GM12878 (cell line): ENCODE measurements around the gene APCDD1. TPM values are rescaled to one million over a fixed set of nuclear protein-coding genes. Genes with fewer than 3 reads are reported as not detected.
"Not testable (repeated sequence)": the region's sequence is repeated elsewhere in the genome, so short reads cannot be mapped to it uniquely, and the experiment has no call there.

Experiments
- ATAC-seq: fragments of 200-7000 bp; cut with Tn5 transposase; 3 replicates; pipeline ENCODE4 v1.9.1; 2020; ENCODE audit warnings: mild to moderate bottlenecking, moderate library complexity
- BruUV-seq: library from RNA; stranded (reverse); fragments of 400-500 nt; replicated peaks from 2 replicates; lab custom pipeline; 2021; lab: Mats Ljungman, UMichigan
- CTCF ChIA-PET: fragments of 300-600 bp; sonication (Branson Sonifier 250); formaldehyde crosslinking; extraction: SDS; loops from one replicate; lab custom pipeline; 2021; ENCODE audit warnings: inconsistent platforms; lab: Yijun Ruan, JAX
- POLR2A ChIA-PET: fragments of 350-600 bp; formaldehyde crosslinking; extraction: SDS; loops from one replicate; lab custom pipeline; 2021; ENCODE audit warnings: inconsistent platforms; lab: Charles Lee
- RAD21 ChIA-PET: fragments of 300-600 bp; sonication (Branson Sonifier 250); formaldehyde crosslinking; loops from one replicate; lab custom pipeline; 2023; ENCODE audit warnings: antibody characterized with exemption; ENCODE audit not compliant: unreplicated experiment; lab: Charles Lee
- SMC1A ChIA-PET: fragments of 300-600 bp; sonication (Branson Sonifier 250); formaldehyde crosslinking; loops from one replicate; lab custom pipeline; 2023; ENCODE audit not compliant: unreplicated experiment, uncharacterized antibody; lab: Charles Lee
- DNase-seq: peaks from one replicate; pipeline ENCODE4 v3.0.0-alpha.2; 2011; ENCODE audit warnings: low read depth, low spot score
- FAIRE-seq: peaks from 3 replicates; lab custom pipeline; 2011; peaks lifted over from hg19 to GRCh38; lab: Jason Lieb, UNC
- H2AFZ ChIP-seq: 2 replicates; pipeline ENCODE4 v1.6.0; 2011; ENCODE audit warnings: low read depth, low read length, control low read depth; ENCODE audit not compliant: control insufficient read depth
- H3K27ac ChIP-seq: 2 replicates; pipeline ENCODE4 v1.5.1; 2011; ENCODE audit warnings: control low read depth; ENCODE audit not compliant: control insufficient read depth, insufficient read depth
- H3K27me3 ChIP-seq, 2 experiments: replicated peaks in 1 of 2; 2 replicates each; pipeline versions ENCODE4 v1.6.0 to v1.6.1; 2011; ENCODE audit warnings: low read length in 1 of 2; ENCODE audit not compliant: control insufficient read depth in 2 of 2, insufficient read depth in 2 of 2
- H3K36me3 ChIP-seq, 2 experiments: 2 replicates each; pipeline ENCODE4 v1.5.1; 2011; ENCODE audit warnings: low read length in 1 of 2; ENCODE audit not compliant: control insufficient read depth in 2 of 2, insufficient read depth in 2 of 2
- H3K4me1 ChIP-seq: 2 replicates; pipeline ENCODE4 v1.6.1; 2011; ENCODE audit warnings: mild to moderate bottlenecking, low read length, moderate library complexity, mixed read lengths; ENCODE audit not compliant: control insufficient read depth, insufficient read depth
- H3K4me2 ChIP-seq: 2 replicates; pipeline ENCODE4 v1.6.0; 2011; ENCODE audit warnings: control low read depth; ENCODE audit not compliant: control insufficient read depth, insufficient read depth
- H3K4me3 ChIP-seq: fragments of 200-600 bp; sonication (generic); 2 replicates; pipeline ENCODE4 v1.5.1; 2016
- H3K79me2 ChIP-seq: 2 replicates; pipeline ENCODE4 v1.6.0; 2011; ENCODE audit warnings: low read length; ENCODE audit not compliant: control insufficient read depth, insufficient read depth
- H3K9ac ChIP-seq: 2 replicates; pipeline ENCODE4 v1.8.0; 2011; ENCODE audit warnings: low read length, control low read depth, mixed read lengths; ENCODE audit not compliant: control insufficient read depth, insufficient read depth
- H3K9me3 ChIP-seq: replicated peaks from 3 replicates; pipeline ENCODE4 v1.5.1; 2011; ENCODE audit warnings: mild to moderate bottlenecking, low read length; ENCODE audit not compliant: control insufficient read depth, insufficient read depth
- H4K20me1 ChIP-seq: 2 replicates; pipeline ENCODE4 v1.6.0; 2011; ENCODE audit not compliant: control insufficient read depth, insufficient read depth
- WGBS: methylation state at CpG from one replicate; pipeline ENCODE4 v1.1.6; 2016; ENCODE audit warnings: low lambda C conversion rate; ENCODE audit not compliant: insufficient replicate concordance, insufficient coverage; ENCODE audit errors: missing lambda C conversion rate; 5-methylcytosine and 5-hydroxymethylcytosine counted together
- in situ Hi-C: fragments of 300-500 bp; cut with MboI; formaldehyde crosslinking; loops from 9 replicates; pipeline ENCODE4 v1.14.3; 2018; ENCODE audit warnings: mixed read lengths
- intact Hi-C: fragments of 100-400 bp; cut with micrococcal nuclease; formaldehyde crosslinking; loops from one replicate; pipeline ENCODE4 v1.14.2; 2022; ENCODE audit not compliant: unreplicated experiment
- polyA plus RNA-seq, 11 experiments: library from polyadenylated mRNA; depleted of rRNA in 4 of 11; unstranded in 6 of 11; stranded (reverse) in 5 of 11; fragments of >200 nt; fragmentation: Nextera tagmentation in 4 of 11; fragmentation: Illumina TruSeq in 1 of 11; extraction: Ambion mirVana in 4 of 11; extraction: Trizol in 1 of 11; gene quantifications; 1 replicate in 1 of 11; 2 replicates in 10 of 11; pipeline versions ENCODE4 v1.2.1 to v1.2.3, GENCODE V29; 2011 to 2016; ENCODE audit warnings: inconsistent platforms in 2 of 11, missing spikeins in 2 of 11, low read depth in 1 of 11
- total RNA-seq, 4 experiments: library from RNA; depleted of rRNA in 3 of 4; stranded (reverse); fragments of >200 nt in 3 of 4; fragmentation: Illumina TruSeq in 1 of 4; extraction: Trizol in 1 of 4; gene quantifications; 2 replicates each; pipeline versions ENCODE4 v1.2.1 to v1.2.3, GENCODE V29; 2013 to 2021

The APCDD1 gene
- total and polyA plus RNA-seq, 10 of the 15 experiments (the other 5 are each of a cell fraction or from before 2014, with no cell fraction given), result not detected

GRCh38 chr18:10539124-10539523, 84.7 kb downstream of the APCDD1 start:
- H3K79me2 ChIP-seq, FAIRE-seq, H3K4me3 ChIP-seq, H3K27ac ChIP-seq, H3K27me3 ChIP-seq, intact Hi-C loops, in situ Hi-C loops, H3K9ac ChIP-seq, H2AFZ ChIP-seq, SMC1A ChIA-PET, H3K9me3 ChIP-seq, DNase-seq, H3K36me3 ChIP-seq, POLR2A ChIA-PET, ATAC-seq, H3K4me2 ChIP-seq, H3K4me1 ChIP-seq, BruUV-seq, H4K20me1 ChIP-seq: not testable (repeated sequence)
- CTCF ChIA-PET, result interaction anchor here (1.6 kb wide), 1 partner anchor 21 kb away, joined by 6 read pairs; no protein-coding TSS in a partner anchor
- WGBS, result 96% methylated on average over 5 of the region's 5 CpGs
- RAD21 ChIA-PET, result interaction anchor here (0.6 kb wide), 1 partner anchor 23 kb away, joined by 3 read pairs; no protein-coding TSS in a partner anchor

Other genes with a start within 250 kb of the APCDD1 start
- gene NAPG, start 71.4 kb downstream of the APCDD1 start, total RNA-seq (2014; rRNA removed), result 23.2 and 28.1 TPM in 2 replicates
- 30.4 and 32.7 TPM in 2 replicates for gene NAPG, start 71.4 kb downstream of the APCDD1 start, total RNA-seq (2014; rRNA removed; fragmentation: Illumina TruSeq; extraction: Trizol)
- 22.4 and 23.7 TPM in 2 replicates for gene NAPG, start 71.4 kb downstream of the APCDD1 start, total RNA-seq (2021)
- gene NAPG, start 71.4 kb downstream of the APCDD1 start, polyA plus RNA-seq (2011; rRNA removed), result 34.8 and 52.2 TPM in 2 replicates
- 22.2 and 30.7 TPM in 2 replicates for gene NAPG, start 71.4 kb downstream of the APCDD1 start, polyA plus RNA-seq (2014; fragmentation: Illumina TruSeq; extraction: Trizol)
- gene NAPG, start 71.4 kb downstream of the APCDD1 start, polyA plus RNA-seq (2014; fragmentation: Nextera tagmentation; extraction: Ambion mirVana), result 10 to 100 TPM; 20.5 to 24.3 TPM
- 14.3 and 20.6 TPM in 2 replicates for gene NAPG, start 71.4 kb downstream of the APCDD1 start, polyA plus RNA-seq (2014; rRNA removed)
- 10 to 100 TPM; 26.5 to 27.1 TPM for gene NAPG, start 71.4 kb downstream of the APCDD1 start, polyA plus RNA-seq (2016; fragmentation: Nextera tagmentation; extraction: Ambion mirVana)